ENCODE data around the gene CASP6.

The CASP6 gene

GRCh38 chr4:109657854-109658418 lies 45.3 kb downstream of the CASP6 start:
- no peak overlapping the region for H3K4me3 ChIP-seq (ENCODE audit: low read depth, low read length)
- TF ChIP-seq, protein P1, sequence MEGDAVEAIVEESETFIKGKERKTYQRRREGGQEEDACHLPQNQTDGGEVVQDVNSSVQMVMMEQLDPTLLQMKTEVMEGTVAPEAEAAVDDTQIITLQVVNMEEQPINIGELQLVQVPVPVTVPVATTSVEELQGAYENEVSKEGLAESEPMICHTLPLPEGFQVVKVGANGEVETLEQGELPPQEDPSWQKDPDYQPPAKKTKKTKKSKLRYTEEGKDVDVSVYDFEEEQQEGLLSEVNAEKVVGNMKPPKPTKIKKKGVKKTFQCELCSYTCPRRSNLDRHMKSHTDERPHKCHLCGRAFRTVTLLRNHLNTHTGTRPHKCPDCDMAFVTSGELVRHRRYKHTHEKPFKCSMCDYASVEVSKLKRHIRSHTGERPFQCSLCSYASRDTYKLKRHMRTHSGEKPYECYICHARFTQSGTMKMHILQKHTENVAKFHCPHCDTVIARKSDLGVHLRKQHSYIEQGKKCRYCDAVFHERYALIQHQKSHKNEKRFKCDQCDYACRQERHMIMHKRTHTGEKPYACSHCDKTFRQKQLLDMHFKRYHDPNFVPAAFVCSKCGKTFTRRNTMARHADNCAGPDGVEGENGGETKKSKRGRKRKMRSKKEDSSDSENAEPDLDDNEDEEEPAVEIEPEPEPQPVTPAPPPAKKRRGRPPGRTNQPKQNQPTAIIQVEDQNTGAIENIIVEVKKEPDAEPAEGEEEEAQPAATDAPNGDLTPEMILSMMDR (IDR thresholded peaks at IDR 0.05; ENCODE audit: borderline replicate concordance, insufficient read depth, low read depth, low read length), result no peak

GRCh38 chr4:109655396-109655795 lies 47.8 kb downstream of the CASP6 start:
- H3K4me3 ChIP-seq (ENCODE audit: low read depth, low read length), result no peak overlapping the region
- TF ChIP-seq, protein P1 (IDR thresholded peaks at IDR 0.05; ENCODE audit: borderline replicate concordance, insufficient read depth, low read depth, low read length), result no peak

- no peak overlapping the region for H3K4me3 ChIP-seq (ENCODE audit: low read depth, low read length)
- TF ChIP-seq, protein P1 (IDR thresholded peaks at IDR 0.05; ENCODE audit: borderline replicate concordance, insufficient read depth, low read depth, low read length), result no peak
Measured at GRCh38 chr4:109649872-109650271, 53.4 kb downstream of the CASP6 start.

- no peak overlapping the region for H3K4me3 ChIP-seq (ENCODE audit: low read depth, low read length)
- TF ChIP-seq, protein P1 (IDR thresholded peaks at IDR 0.05; ENCODE audit: borderline replicate concordance, insufficient read depth, low read depth, low read length), result no peak
Measured at GRCh38 chr4:109648997-109649575, 54.2 kb downstream of the CASP6 start.

- TF ChIP-seq, protein P1 (IDR thresholded peaks at IDR 0.05; ENCODE audit: borderline replicate concordance, insufficient read depth, low read depth, low read length), result no peak
- no peak overlapping the region for H3K4me3 ChIP-seq (ENCODE audit: low read depth, low read length)
Measured at GRCh38 chr4:109648266-109648996, 54.8 kb downstream of the CASP6 start.

- no peak overlapping the region for H3K4me3 ChIP-seq (ENCODE audit: low read depth, low read length)
- TF ChIP-seq, protein P1 (IDR thresholded peaks at IDR 0.05; ENCODE audit: borderline replicate concordance, insufficient read depth, low read depth, low read length), result no peak
Measured at GRCh38 chr4:109645874-109646710, 57.2 kb downstream of the CASP6 start.
